ENCODE measurements around the gene COASY.

DNA sequence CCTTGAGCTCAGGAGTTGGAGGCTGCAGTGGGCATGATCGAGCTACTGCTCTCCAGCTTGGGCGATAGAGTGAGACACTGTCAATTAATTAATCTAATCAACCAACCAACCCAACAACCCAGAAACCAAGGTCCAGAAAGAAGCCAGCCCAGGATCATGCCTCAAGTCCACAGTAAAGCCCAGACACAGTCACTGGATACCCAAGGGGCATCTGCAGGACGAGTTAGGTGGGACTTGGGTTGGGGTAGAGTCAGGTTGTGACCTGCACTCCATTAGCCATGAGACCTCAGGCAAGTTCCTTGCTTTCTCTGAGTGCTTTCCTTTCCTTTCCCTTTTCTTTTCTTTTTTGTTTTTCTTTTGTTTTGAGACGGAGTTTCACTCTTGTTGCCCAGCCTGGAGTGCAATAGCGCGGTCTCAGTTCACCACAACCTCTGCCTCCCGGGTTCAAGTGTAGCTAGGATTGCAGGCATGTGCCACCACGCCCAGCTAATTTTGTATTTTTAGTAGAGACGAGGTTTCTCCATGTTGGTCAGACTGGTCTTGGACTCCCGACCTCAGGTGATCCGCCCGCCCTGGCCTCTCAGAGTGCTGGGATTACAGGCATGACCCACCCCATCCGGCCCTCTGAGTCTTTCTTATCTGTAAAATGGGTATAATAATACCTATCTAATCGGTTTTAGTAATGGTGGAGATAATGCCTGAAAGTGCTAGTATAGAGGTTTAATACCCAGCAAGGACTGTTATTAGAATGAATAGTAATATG, 12.8 kb upstream of the COASY start:
- no peak for TF ChIP-seq POLR2AphosphoS5 (IDR thresholded peaks at IDR 0.05; ENCODE audit: low read depth, low read length)
- no peak for TF ChIP-seq POLR2A (IDR thresholded peaks at IDR 0.05; ENCODE audit: low read depth, low read length)
- no peak for TF ChIP-seq TAF1 (IDR thresholded peaks at IDR 0.05; ENCODE audit: borderline replicate concordance, low read depth, low read length)

Data from GM12892 (cell line).